HG03432 (cell line): ENCODE results near the gene GMPR2.
A peak's percentile ranks its signal among the peaks of the same experiment; 100 is the strongest.

ENCODE experiments used
- ATAC-seq: cut with Tn5 transposase; IDR thresholded peaks from one replicate; pipeline ENCODE4 v1.9.1; 2021; ENCODE audit warnings: mild to moderate bottlenecking, moderate library complexity; ENCODE audit not compliant: unreplicated experiment

Gene GMPR2

GRCh38 chr14:24263848-24264247 is 31.1 kb downstream of the GMPR2 start:
- ATAC-seq: no peak

- no peak for ATAC-seq
Measured at GRCh38 chr14:24264298-24264697, 31.6 kb downstream of the GMPR2 start.

- ATAC-seq: no peak
Measured at GRCh38 chr14:24266344-24267244, 33.9 kb downstream of the GMPR2 start.

DNA sequence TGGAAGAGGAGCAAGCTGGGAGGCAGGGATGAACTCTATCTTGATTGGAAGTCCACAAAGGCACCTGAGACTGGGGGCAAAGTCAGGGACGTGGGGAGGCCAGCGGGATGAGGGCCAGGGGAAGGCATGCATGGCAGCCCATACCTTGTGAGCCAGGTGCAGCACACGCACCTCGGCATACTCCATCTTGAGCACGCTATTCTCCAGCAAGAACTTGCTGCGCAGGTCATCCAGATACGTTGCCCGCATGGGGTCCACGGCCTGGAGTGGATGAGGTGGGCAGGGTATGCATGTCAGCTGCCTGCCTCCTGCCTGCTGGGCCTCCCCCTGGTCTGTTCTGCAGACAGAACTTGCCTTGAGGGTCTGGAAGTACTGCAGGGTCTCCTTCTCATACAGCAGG is 34.8 kb downstream of the GMPR2 start:
- no peak for ATAC-seq

DNA sequence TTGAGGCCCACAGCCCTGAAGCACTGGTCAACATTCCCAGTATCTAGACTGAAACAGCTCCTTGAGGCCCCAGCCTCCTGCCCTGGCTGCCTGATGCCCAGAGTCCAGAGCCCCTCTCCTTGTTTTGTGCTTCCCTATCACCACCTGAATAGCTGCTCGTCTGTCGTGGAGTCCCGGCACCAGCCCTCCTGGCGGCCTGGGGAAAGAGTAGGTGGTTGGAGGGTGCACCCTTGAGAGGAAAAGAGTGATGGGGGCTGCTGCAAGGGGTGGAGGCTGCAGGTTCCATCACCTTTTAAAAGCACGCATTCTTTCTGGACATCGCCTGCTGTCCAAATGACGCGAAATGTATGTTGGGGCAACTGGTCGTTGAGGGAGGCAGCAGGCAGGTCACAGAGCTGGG is 35.5 kb downstream of the GMPR2 start:
- ATAC-seq: no peak

- no peak for ATAC-seq
Measured at GRCh38 chr14:24269368-24269767, 36.6 kb downstream of the GMPR2 start.

DNA sequence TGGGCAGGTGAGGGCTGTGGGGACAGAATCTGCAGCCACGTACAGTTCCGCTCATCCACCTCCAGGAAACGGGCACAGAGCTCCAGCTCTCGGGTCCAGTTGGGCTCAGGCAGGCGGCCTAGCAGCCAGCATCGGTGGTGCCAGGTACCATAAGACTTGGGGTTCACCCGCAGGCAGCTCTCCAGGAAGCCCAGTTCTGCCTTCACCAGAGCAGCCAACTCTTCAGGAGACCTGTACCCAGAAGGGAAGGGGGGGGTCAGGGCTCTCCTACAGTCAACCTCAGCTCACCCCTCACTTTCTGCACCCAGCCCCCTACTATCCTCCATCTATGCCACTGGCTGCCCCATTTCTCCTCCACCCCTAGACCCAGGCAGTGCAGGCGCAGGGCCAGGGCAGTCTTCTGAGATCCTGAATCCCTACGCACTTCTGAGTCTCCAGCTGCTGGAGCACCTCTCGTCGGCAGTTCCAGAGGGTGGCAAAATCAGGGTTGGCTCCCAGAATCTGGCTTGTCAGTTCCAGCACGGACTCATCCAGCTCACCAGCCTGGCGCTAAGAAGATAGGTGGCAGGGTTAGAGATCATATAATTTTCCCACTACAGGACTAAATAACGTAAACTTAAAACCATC is 37.3 kb downstream of the GMPR2 start:
- ATAC-seq: no peak

GRCh38 chr14:24270537-24271133 is 37.9 kb downstream of the GMPR2 start:
- ATAC-seq: peak; percentile 1

- peak; percentile 91 for ATAC-seq
Measured at GRCh38 chr14:24271134-24271833, 38.6 kb downstream of the GMPR2 start, which contains the start of gene RABGGTA. Gene RABGGTA (minus strand): TSS chr14:24271597. CDS start chr14:24271115, 482 bp downstream.

DNA sequence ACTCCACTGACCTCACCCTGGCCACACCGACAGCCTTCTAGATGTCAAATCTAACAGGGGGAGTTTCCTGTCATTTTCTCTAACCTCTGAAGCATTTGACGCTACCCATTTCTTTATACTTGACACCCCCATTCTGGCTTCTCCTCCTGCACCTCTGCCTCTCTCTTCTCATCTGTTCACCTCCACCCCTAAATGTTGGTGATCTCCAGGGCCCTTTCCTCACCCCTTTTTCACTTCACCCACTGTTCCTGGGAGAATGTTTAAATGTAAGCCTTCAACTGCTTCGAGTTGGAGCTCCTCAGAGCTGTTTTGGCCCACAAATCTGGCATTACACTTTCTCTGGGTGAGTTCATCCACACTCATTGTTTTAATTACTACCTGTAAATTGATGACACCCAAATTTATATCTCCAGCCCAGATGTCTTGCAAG is 39.1 kb downstream of the GMPR2 start:
- no peak for ATAC-seq

DNA sequence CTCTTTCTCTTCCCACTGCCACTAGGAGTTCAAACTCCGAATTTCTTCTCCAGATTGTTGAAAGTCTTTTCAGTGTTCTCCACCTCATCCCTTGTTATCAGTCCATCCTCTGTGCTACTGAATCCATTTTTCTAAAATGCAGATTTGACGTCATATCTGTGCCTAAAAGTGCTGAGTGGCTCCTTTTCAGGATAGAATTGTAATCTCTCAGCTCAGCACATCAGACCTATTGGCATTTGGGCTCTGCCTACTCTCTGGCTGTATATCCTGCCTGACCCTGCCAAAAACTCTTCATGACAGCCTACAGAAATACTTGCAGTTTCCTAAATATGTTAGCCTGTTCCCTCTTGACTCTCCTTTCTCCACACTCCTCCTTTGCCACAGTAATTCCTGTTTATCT is 39.7 kb downstream of the GMPR2 start:
- no peak for ATAC-seq

GRCh38 chr14:24273422-24273998 is 40.8 kb downstream of the GMPR2 start:
- ATAC-seq: no peak

DNA sequence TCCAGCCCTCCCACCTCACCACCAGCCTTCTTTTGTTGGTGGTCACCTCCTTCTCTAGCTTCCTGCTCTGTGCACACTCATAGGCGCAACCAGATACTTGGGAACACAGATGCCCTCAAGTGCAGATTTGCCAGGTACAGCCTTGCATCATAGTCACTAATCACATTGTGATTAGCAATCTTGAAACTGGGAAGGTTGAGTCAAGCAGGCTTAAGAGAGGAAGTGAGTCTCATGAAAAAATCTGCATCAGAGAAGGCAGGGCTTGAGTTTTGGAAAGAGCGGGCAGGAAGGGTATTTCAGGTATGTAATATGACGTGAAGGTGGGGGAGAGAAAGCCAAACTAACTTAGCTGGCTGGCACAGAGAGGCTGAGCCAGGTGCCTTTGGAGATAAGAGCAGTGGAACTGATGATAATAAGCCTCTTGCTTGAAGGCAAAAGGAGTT is 41.4 kb downstream of the GMPR2 start:
- ATAC-seq: peak; percentile 50

GRCh38 chr14:24277071-24277470 is 44.3 kb downstream of the GMPR2 start:
- no peak for ATAC-seq

DNA sequence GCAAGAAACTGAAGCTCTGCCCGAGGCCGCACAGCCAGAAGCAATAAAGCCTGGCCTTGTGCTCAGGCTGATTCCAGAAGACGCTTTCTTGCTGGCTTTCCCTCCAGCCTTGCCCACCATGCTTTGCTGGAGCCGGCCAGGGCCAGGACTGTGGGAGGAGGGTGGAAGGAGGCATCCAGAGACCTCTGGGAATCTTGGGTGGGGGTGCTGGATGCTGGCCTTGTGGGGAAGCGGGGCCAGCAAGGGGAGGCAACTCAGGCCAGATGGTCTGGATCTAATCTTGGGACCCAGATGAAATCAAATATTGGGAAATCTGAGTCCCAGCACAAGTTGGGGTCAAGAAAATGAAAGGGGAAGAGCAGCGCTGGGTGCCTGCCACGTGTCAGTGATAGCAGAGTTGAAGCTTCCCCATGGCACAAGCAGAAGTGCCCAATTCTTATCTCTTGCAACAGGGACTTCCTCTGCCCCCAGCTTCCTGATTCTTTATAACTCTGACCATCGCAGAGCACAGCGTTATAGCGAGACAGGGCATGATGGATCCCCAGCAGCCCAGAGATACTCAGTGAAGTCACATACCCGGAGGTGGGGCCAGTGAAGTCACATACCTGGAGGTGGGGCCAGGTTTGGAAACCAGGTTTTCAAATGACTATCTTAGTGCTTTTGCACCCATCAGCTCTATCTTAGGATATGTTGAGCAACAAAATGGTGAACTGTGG is 45.0 kb downstream of the GMPR2 start:
- ATAC-seq: no peak

- no peak for ATAC-seq
Measured at GRCh38 chr14:24278424-24278823, 45.7 kb downstream of the GMPR2 start.

GRCh38 chr14:24279301-24280186 is 46.8 kb downstream of the GMPR2 start:
- peak; percentile 83 for ATAC-seq

- no peak for ATAC-seq
Measured at GRCh38 chr14:24280797-24281460, 48.2 kb downstream of the GMPR2 start.

- ATAC-seq: no peak
Measured at GRCh38 chr14:24281636-24282035, 48.9 kb downstream of the GMPR2 start.
